ENCODE results near the gene UBE2Q2.
A peak's percentile ranks its signal among the peaks of the same experiment; 100 is the strongest.
"Not testable (repeated sequence)": the region's sequence is repeated elsewhere in the genome, so short reads cannot be mapped to it uniquely, and the experiment has no call there.

The UBE2Q2 gene

DNA sequence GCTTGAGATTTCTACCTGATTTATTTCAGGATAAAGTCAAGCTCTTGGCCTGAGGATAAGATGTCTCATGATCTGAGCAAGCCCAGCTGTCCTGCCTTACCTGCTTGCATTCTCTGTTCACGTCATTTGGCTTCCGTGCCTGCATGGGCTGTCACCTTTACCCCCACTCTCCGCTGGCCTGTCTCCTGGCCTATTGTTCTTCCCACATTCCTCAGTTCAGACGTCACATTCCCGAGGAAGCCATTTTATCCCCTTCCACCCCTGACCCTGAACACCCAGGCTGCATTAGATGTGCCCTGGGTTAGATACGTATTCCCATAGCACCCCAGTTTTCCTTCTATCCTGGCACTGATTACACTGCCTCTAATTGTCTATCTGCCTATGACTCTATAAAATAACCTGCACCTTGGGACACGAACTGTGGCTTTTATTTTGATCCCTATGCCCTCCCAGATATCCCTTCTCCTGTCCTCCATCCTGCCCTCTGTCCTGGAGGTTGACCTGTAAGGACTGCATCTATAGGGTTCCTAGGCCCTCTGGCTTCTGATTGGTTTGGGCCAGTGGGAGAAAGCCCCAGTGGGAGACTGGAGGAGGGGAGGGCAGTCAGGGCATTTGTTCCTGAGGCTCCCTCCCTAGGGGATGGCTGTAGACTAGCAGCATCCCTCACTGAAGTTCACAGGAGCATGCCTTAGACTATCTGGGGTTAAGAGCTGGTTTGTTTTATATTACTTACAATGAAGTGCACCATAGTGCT is 19.2 kb upstream of the UBE2Q2 start:
- DNase-seq (ENCODE audit: low read depth) = no peak

DNA sequence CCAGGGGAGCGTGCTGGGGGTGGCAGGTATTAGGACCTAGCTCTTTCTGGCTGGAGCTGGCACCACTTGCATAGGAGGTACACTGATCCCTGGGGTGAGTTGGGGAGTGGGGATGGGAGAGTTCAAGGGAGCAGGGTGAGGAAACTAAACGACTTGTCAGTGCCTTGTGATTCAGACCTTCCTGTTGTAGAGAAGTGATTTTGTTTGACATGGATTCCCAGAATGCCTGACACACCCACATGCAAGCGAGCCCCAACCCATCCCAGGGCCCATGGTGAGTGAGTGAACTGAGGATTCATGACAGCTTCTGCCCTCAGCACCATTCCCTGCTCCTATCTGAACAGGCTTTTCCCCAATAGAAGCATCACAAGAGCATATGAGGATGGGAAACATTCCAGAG is 15.6 kb upstream of the UBE2Q2 start:
- DNase-seq (ENCODE audit: low read depth) = no peak

DNA sequence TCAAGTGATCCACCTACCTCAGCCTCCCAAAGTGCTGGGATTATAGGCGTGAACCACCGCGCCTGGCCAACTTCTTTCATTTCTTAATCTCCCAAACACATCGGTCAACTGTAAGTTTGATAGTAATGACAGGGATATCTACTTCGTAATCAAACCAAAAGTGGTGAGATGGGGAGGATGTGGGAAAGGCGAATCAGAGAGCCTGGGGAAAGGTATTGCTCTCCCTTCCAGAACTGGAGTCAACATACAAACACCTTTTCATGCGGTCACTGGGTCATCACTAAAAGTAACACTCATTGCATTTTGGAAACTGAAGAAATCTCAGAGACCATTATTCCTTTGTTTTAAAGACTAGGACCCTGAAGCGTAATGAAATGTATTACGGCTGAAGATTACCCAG is 14.8 kb upstream of the UBE2Q2 start:
- no peak for DNase-seq (ENCODE audit: low read depth)

DNA sequence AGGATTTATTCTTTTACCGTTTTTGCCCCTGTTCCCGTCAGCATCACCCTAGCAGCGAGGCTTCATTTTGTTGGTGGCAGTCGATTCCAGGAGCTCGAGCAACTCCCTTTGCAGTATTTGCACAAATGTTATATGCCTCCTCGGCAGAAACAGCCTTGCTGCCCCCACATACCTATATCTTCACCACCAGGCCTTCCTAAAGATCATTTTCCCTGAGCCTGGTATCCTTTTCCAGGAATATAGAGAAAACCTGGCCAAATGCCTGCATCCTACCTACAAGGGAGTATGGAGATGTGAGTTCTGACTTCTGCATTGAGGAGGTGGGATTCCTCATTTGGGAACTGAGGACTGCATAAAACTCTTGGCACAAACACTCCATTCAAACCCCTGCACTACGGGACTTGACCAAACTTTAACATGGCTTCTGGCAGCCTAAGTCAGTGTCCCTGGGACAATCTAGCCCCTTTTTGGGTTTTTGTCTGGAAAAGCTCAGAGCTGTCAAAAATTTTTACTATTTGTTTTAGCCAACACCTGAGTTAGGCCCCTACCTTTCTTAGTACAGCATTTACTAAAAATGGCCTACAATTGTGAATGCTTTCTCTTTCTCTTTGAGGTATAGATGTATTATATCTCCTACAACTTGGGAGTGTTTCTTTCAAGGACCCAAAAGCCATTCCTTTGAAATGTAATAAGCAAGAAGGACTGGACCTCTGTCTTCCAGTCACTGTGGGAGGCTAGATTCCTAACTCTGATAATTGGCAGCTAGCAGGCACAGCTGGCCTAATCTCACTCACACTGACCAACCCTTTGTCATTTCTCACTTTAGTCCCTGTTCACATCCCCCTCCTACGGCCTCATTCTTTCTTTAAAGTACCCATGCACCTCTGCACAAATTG is 12.1 kb upstream of the UBE2Q2 start:
- DNase-seq (ENCODE audit: low read depth) = no peak

DNA sequence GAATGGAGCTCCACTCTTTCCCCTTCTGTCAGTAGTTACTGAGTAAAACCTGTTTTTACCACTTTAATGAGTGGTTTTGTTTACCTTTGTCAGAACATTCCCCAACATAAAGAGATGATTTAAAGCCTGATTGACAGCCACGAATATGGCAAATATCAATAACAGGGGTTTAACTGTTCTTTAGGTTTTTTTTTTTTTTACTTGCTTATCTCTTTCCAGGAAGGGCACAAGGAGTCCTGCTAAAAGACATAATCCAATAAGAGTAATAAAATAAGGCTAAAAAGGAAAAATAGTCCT is 11.5 kb upstream of the UBE2Q2 start:
- no peak for DNase-seq (ENCODE audit: low read depth)

GRCh38 chr15:75832114-75832513 is 11.1 kb upstream of the UBE2Q2 start:
- DNase-seq (ENCODE audit: low read depth) = no peak

DNA sequence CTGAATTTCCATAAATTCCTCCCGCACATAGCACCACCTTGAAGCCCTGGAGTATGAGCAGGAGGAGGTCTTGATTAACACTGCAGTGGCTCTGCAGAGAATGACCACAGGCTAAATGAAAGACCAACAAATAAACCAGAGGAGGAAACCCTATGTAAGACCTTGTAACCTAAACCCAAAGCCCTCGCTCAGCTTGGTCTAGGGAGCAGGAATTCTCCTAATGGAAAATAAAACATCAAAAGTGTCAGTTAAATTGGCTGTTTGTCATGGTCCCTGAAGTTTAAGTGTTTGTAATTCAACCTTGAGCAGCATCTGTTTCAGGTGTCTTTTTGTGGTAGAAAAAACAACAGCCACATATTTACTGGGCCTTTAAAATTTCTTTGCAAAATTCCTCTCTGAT is 9.2 kb upstream of the UBE2Q2 start:
- DNase-seq (ENCODE audit: low read depth) = no peak

- no peak for DNase-seq (ENCODE audit: low read depth)
Measured at GRCh38 chr15:75835990-75836958, 7.0 kb upstream of the UBE2Q2 start.

- DNase-seq (ENCODE audit: low read depth) = no peak
Measured at GRCh38 chr15:75836959-75837334, 6.3 kb upstream of the UBE2Q2 start.

DNA sequence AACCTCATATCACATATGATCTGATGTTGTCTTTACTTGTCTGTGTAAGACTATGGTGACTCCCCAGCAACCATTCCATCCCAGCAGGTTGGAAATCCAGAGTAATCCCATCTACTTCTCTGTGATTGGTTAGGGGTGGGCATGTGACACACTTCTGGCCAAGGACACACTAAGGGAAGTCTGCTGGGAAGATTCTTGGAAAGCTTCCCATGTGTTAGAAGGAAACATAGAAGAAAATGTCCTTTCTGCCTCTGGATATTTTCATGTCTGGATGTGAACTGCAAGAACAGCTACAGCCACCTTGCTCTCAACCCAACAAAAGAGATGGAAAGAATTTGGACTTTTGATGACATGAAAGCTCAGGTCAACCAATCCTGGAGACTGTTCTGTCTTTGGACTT is 2.6 kb upstream of the UBE2Q2 start:
- no peak for DNase-seq (ENCODE audit: low read depth)

DNA sequence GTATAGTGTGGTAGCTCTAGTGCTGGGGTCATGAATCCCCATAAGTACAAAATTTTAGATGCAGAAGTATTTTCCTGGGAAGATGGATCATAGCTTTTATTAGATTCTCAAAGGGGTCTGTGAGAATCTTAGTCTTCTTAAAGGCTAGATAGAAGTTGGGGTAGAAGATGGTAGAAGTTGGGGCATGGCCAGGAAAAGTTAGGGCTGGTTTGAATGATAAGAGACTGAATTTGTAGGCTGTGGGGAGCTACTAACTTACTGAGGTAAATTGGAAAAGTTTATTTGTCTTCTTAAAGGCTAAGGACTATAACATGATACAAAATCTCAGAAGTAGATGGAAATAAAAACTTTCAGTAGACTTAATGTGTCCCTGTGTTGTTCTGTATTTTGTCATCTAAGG is 1.6 kb upstream of the UBE2Q2 start:
- DNase-seq (ENCODE audit: low read depth) = no peak

DNA sequence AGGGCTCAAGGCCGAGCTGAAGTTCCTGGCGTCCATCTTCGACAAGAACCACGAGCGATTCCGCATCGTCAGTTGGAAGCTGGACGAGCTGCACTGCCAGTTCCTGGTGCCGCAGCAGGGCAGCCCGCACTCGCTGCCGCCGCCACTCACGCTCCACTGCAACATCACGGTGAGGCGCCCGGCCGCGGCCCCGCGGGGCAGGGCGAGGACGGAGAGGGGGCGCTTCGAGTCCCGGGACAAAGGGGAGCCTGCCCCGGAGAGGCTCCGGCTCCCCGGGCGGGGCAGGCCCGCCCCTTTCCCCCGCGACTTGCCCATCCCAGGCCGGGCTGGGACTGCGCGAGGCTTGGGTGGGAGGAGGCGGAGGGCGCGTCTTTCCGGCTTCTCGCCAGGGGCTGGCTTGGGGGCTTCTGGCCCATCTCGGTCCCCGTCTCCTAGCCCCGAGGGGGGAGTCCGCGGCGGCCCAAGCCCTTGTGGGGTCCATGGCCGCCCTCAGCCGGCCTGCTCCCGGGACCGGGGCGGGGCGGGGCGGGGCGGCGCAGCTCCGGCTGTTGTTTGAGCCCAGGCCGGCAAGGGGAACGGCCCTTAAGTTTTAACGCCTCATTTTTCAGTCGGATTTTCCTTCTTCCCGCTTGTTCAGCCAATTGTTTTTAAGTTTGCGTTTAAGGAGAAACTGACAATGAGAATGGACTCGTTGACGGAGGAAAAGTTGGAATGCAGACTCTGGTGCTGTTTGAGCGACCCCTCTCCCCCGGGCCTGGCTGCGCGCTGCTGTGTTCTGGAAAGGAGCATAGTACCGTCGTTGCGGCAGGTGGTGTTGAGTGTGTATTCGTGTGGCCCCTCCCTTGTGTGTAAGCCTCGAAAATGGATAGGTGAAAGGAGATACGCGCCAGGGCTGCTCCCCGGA is 683 bp downstream of the UBE2Q2 start:
- DNase-seq (ENCODE audit: low read depth) = peak; percentile 15

- no peak for DNase-seq (ENCODE audit: low read depth)
Measured at GRCh38 chr15:75844629-75845335, 1.5 kb downstream of the UBE2Q2 start.

- DNase-seq (ENCODE audit: low read depth) = no peak
Measured at GRCh38 chr15:75849167-75849566, 5.9 kb downstream of the UBE2Q2 start.

- no peak for DNase-seq (ENCODE audit: low read depth)
Measured at GRCh38 chr15:75850708-75851107, 7.5 kb downstream of the UBE2Q2 start.

DNA sequence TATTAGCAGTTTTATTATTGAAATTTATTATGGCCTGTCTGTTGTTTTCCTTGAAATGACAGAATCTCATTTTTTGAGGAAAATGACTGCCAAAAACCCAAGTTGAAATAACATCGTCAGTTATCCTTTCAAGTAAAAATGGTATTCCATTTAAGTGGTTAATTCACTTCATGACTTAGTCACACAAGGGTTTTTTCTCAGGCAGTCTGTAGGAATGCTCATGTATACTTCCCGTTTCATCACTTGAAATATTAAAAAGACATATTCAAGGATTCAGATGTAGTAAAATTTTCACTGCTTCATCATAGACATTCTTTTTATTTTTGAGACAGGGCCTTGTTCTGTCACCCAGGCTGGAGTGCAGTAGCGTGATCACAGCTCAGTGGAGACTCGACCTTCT is 8.3 kb downstream of the UBE2Q2 start:
- not testable (repeated sequence) for DNase-seq (ENCODE audit: low read depth)

GRCh38 chr15:75857886-75858285 is 14.6 kb downstream of the UBE2Q2 start:
- DNase-seq (ENCODE audit: low read depth) = no peak

DNA sequence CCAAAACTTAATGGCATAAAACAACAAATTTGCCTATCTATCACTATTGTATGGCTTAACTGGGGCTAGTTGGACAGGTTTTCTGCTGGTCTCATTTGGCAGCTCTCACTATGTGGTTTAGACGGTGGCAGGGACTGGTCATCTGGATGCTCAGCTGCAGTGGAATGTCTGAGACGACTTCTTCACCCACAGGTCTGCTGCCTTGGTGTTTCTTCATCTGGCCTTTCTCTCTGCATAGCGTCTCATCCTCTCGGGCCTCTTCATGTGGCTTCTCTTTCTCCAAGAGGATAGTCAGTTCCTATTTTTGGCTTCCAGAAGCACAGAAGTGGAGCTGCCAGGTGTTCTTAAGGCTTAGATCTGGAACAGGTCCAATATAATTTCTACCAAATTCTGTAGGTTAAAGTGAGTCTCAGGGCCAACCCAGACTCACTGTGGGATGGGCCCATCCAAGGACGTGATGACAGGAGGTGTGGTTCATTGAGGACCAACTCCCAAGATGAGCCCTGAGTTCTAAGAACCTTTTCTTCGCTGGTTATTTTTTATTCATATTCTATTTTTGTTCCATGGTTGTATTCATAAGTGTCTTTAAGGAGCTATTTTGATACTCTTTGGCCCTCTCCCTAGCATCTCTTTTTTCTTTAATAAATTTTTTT is 18.6 kb downstream of the UBE2Q2 start:
- no peak for DNase-seq (ENCODE audit: low read depth)

DNA sequence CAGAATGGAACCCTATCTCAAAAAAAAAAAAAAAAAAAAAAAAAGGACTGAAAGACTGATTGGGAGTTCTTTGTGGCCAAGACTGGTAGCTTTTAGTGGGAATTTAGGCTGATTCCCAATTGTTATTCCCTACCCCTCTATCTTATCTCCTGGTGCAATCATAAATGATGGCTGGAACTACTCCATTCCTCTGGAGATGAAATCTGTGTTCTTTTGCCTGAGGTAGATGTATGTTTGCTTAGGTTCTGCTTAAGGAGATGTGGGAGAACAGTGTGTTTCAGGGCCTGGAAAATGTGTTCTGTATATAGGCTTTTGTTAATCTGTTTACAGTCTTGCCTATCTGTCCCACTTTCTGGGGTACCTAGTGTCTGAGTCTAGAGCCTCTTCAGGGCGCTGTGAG is 19.5 kb downstream of the UBE2Q2 start:
- no peak for DNase-seq (ENCODE audit: low read depth)

Data from stimulated activated CD4-positive, alpha-beta T cell treated with anti-CD3 and anti-CD28 coated beads, Interleukin-2, amount 100 ng/mL, for 4 hours (primary cell).